ENCODE data around the gene HSDL2. TPM values are rescaled to one million over a fixed set of nuclear protein-coding genes. Genes with fewer than 3 reads are reported as not detected.

HSDL2 gene
- total RNA-seq, 1 experiment from 2014 or later = 60.6 TPM

- BruUV-seq (replicated peaks) = no TSS peak
- Histone ChIP-seq H3K79me2 (ENCODE audit: low read depth) (peaks cover 25% of the 10 kb centered on the region; the same call in 1 of the 2 replicates), H3K27ac (no peak overlapping the region), H3K4me3 (no peak overlapping the region), H3K4me1 (replicated peaks; ENCODE audit: insufficient read depth) (no peaks in the 10 kb centered on the region), H3K4me2 (no peak overlapping the region), H4K20me1 (ENCODE audit: insufficient read depth) (no peaks in the 10 kb centered on the region), H3K27me3 (ENCODE audit: insufficient read depth, low read depth) (no peaks in the 10 kb centered on the region), H3F3A (ENCODE audit: insufficient read depth, low read depth) (no peaks in the 10 kb centered on the region), H3K9me3 (ENCODE audit: insufficient read depth, low read depth) (0 out of 2 replicates have a peak, but pooled peaks cover 7% of the 10 kb centered on the region), H3K36me3 (ENCODE audit: low read depth) (peaks cover 14% of the 10 kb centered on the region; the same call in 1 of the 2 replicates), H2AFZ (no peak overlapping the region), H3K9me2 (ENCODE audit: insufficient read depth) (no peaks in the 10 kb centered on the region; the same call in 1 of the 2 replicates)
- TF ChIP-seq CTCF (conservative IDR thresholded peaks at IDR 0.05) = no peak
- no peak for TF ChIP-seq EZH2 (IDR thresholded peaks at IDR 0.05; ENCODE audit: low read depth)
- ChIA-PET POLR2A (ENCODE audit: unreplicated experiment) (interaction anchor here (0.6 kb wide), 1 partner anchor 12 kb away, joined by 6 read pairs; no protein-coding TSS in a partner anchor), CTCF (no interaction called here)
- intact Hi-C loops (cut with micrococcal nuclease; ENCODE audit: unreplicated experiment) = loop anchor here (10.0 kb wide), 1 partner anchor 129 kb away; no protein-coding TSS in a partner anchor
- DNase-seq = no peak
Measured at GRCh38 chr9:112496074-112496722, 116.3 kb downstream of the HSDL2 start.

- H3F3A ChIP-seq (ENCODE audit: insufficient read depth, low read depth) = no peaks in the 10 kb centered on the region
- intact Hi-C loops (cut with micrococcal nuclease; ENCODE audit: unreplicated experiment) = no loop called here
- DNase-seq = no peak
- H3K9me3 ChIP-seq (ENCODE audit: insufficient read depth, low read depth) = no peaks in the 10 kb centered on the region
- H3K27ac ChIP-seq = no peak overlapping the region
- no peak overlapping the region for H3K4me3 ChIP-seq
- no peaks in the 10 kb centered on the region for H3K27me3 ChIP-seq (ENCODE audit: insufficient read depth, low read depth)
- ChIA-PET POLR2A (ENCODE audit: unreplicated experiment) (no interaction called here), CTCF (no interaction called here)
- peaks cover 26% of the 10 kb centered on the region for H3K79me2 ChIP-seq (ENCODE audit: low read depth)
- no peaks in the 10 kb centered on the region; the same call in 1 of the 2 replicates for H3K9me2 ChIP-seq (ENCODE audit: insufficient read depth)
- H3K36me3 ChIP-seq (ENCODE audit: low read depth) = no peaks in the 10 kb centered on the region
- no peak overlapping the region for H2AFZ ChIP-seq
- no TSS peak for BruUV-seq (replicated peaks)
- TF ChIP-seq EZH2 (IDR thresholded peaks at IDR 0.05; ENCODE audit: low read depth) (no peak), CTCF (conservative IDR thresholded peaks at IDR 0.05) (no peak)
- no peak overlapping the region for H3K4me2 ChIP-seq
- H4K20me1 ChIP-seq (ENCODE audit: insufficient read depth) = no peaks in the 10 kb centered on the region
- peaks cover 15% of the 10 kb centered on the region for H3K4me1 ChIP-seq (replicated peaks; ENCODE audit: insufficient read depth)
Measured at GRCh38 chr9:112500842-112501241, 120.9 kb downstream of the HSDL2 start.

GRCh38 chr9:112501287-112501686 is 121.4 kb downstream of the HSDL2 start:
- ChIA-PET CTCF (interaction anchor here (0.6 kb wide), 2 partner anchors 36 to 417 kb away, joined by 3 to 6 read pairs; no protein-coding TSS in a partner anchor), POLR2A (ENCODE audit: unreplicated experiment) (no interaction called here)
- Histone ChIP-seq H3K27ac (no peak overlapping the region), H3K4me3 (no peak overlapping the region), H4K20me1 (ENCODE audit: insufficient read depth) (no peaks in the 10 kb centered on the region), H2AFZ (no peak overlapping the region), H3K9me2 (ENCODE audit: insufficient read depth) (no peaks in the 10 kb centered on the region; the same call in 1 of the 2 replicates), H3K79me2 (ENCODE audit: low read depth) (peaks cover 24% of the 10 kb centered on the region), H3K36me3 (ENCODE audit: low read depth) (no peaks in the 10 kb centered on the region), H3K4me1 (replicated peaks; ENCODE audit: insufficient read depth) (peaks cover 15% of the 10 kb centered on the region), H3K9me3 (ENCODE audit: insufficient read depth, low read depth) (no peaks in the 10 kb centered on the region), H3K4me2 (no peak overlapping the region), H3F3A (ENCODE audit: insufficient read depth, low read depth) (no peaks in the 10 kb centered on the region), H3K27me3 (ENCODE audit: insufficient read depth, low read depth) (no peaks in the 10 kb centered on the region)
- DNase-seq = no peak
- no TSS peak for BruUV-seq (replicated peaks)
- intact Hi-C loops (cut with micrococcal nuclease; ENCODE audit: unreplicated experiment) = no loop called here
- no peak for TF ChIP-seq EZH2 (IDR thresholded peaks at IDR 0.05; ENCODE audit: low read depth)

Measured in PC-9 (cell line).